Progenitor cell of endocrine pancreas (in vitro differentiated cells): ENCODE results near the gene B3GAT2. TPM values are rescaled to one million over a fixed set of nuclear protein-coding genes. Genes with fewer than 3 reads are reported as not detected.

Source experiments
- DNase-seq: peaks from one replicate; pipeline ENCODE4 v3.0.0; 2021; ENCODE audit warnings: low spot score; ENCODE audit not compliant: unreplicated experiment
- H3K27ac Mint-ChIP-seq: 2 replicates; pipeline ENCODE4 v1.8.0; 2021; ENCODE audit warnings: mild to moderate bottlenecking, moderate library complexity, mixed read lengths
- H3K27me3 Mint-ChIP-seq: 2 replicates; pipeline ENCODE4 v1.8.0; 2021; ENCODE audit warnings: mixed read lengths
- H3K36me3 Mint-ChIP-seq: 2 replicates; pipeline ENCODE4 v1.8.0; 2022; ENCODE audit warnings: mixed read lengths; ENCODE audit not compliant: insufficient read depth
- H3K4me1 Mint-ChIP-seq: 2 replicates; pipeline ENCODE4 v1.8.0; 2021; ENCODE audit warnings: low read depth, mixed read lengths
- H3K4me3 Mint-ChIP-seq: 2 replicates; pipeline ENCODE4 v1.8.0; 2021; ENCODE audit warnings: low read depth, mild to moderate bottlenecking, moderate library complexity, mixed read lengths
- H3K9me3 Mint-ChIP-seq: 2 replicates; pipeline ENCODE4 v1.8.0; 2021; ENCODE audit warnings: low read depth, mixed read lengths
- CTCF ChIP-seq: fragments of 200-600 bp; sonication (generic); IDR thresholded peaks from one replicate; pipeline ENCODE4 v1.5.0; 2021; ENCODE audit warnings: antibody characterized with exemption, mild to moderate bottlenecking; ENCODE audit not compliant: unreplicated experiment
- total RNA-seq: library from RNA; stranded (reverse); gene quantifications from 2 replicates; pipeline ENCODE4 v1.2.1, GENCODE V29; 2021

Gene B3GAT2
- total RNA-seq, 1 donor from 2014 or later = 1.8 TPM

- Mint-ChIP-seq H3K27ac (no peak overlapping the region), H3K36me3 (peaks cover 5% of the 10 kb centered on the region), H3K4me1 (no peaks in the 10 kb centered on the region), H3K9me3 (no peaks in the 10 kb centered on the region), H3K27me3 (no peaks in the 10 kb centered on the region), H3K4me3 (no peak overlapping the region)
- no peak for TF ChIP-seq CTCF
- DNase-seq = no peak
These were observed 93.5 kb downstream of the B3GAT2 start for GRCh38 chr6:70863343-70863742.

DNA sequence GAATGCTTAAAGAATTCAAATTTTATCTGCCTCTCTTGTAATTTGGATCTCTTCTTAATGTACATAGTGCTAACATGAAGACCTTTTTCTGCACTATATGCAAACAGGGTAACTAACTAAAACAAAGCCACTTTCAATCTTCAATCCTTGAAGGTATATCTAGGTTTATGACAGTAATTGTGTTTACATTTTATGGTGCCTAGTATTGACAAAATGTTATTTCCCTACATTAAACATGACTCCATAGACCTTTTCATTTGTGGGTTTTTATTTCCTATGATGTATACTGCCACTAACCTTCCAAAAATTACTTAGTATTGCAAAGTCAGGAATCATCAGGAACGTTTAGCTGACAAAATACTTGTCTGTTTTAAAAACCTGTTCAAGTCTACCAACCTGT, 95.9 kb downstream of the B3GAT2 start:
- Mint-ChIP-seq H3K36me3 (peaks cover 5% of the 10 kb centered on the region), H3K27me3 (no peaks in the 10 kb centered on the region), H3K4me3 (no peak overlapping the region), H3K4me1 (no peaks in the 10 kb centered on the region), H3K9me3 (no peaks in the 10 kb centered on the region), H3K27ac (no peak overlapping the region)
- no peak for TF ChIP-seq CTCF
- no peak for DNase-seq

GRCh38 chr6:70860045-70860444, 96.8 kb downstream of the B3GAT2 start:
- Mint-ChIP-seq H3K27me3 (no peaks in the 10 kb centered on the region), H3K36me3 (peaks cover 5% of the 10 kb centered on the region), H3K4me1 (no peaks in the 10 kb centered on the region), H3K9me3 (no peaks in the 10 kb centered on the region), H3K27ac (no peak overlapping the region), H3K4me3 (no peak overlapping the region)
- TF ChIP-seq CTCF = no peak
- DNase-seq = no peak

- Mint-ChIP-seq H3K27me3 (no peaks in the 10 kb centered on the region), H3K4me3 (no peak overlapping the region)
These were observed 99.3 kb downstream of the B3GAT2 start for GRCh38 chr6:70857387-70858077.

DNA sequence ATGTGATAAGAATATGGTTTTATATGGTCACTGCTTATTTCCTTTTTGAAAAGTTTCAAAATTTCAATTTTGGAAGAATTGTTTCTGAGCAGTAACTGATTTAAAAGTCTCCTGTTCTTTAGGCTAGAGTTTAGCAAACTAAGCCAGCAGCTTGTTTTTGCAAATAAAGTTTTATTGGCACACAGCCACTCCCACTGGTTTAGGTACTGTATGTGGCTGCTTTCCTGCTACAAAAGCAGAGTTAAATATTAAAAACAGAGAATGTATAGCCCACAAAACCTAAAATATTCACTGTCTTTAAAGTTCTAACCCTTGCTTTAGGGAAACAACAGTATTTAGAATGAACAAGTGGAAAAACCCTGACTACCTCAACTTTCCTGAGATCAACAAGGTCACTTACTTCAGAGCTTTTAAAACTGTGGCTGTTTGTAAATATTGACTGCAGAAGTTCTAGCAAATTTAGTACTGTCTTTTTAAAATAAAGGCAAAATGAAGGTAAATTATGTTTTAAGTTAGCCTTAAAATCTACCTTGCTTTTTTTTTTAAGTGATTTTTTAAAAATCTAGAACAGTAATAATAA, 104.1 kb downstream of the B3GAT2 start:
- Mint-ChIP-seq H3K27ac (no peak overlapping the region), H3K4me1 (no peaks in the 10 kb centered on the region), H3K27me3 (no peaks in the 10 kb centered on the region), H3K4me3 (no peak overlapping the region), H3K36me3 (no peaks in the 10 kb centered on the region), H3K9me3 (no peaks in the 10 kb centered on the region)
- TF ChIP-seq CTCF = no peak
- no peak for DNase-seq

More at GRCh38 chr6:70857387-70858077, 99.3 kb downstream of the B3GAT2 start:
- H3K9me3 Mint-ChIP-seq = no peaks in the 10 kb centered on the region
- H3K36me3 Mint-ChIP-seq = peaks cover 5% of the 10 kb centered on the region
- DNase-seq = no peak
- H3K4me1 Mint-ChIP-seq = no peaks in the 10 kb centered on the region
- no peak for TF ChIP-seq CTCF
- H3K27ac Mint-ChIP-seq = no peak overlapping the region
